Ishikawa (cell line): ENCODE data around the gene ARMH4.

Experiments used
- CEBPB ChIP-seq: IDR thresholded peaks from 2 replicates; pipeline ENCODE4 v1.6.1; 2012
- CREB1 ChIP-seq: IDR thresholded peaks from 2 replicates; pipeline ENCODE4 v1.6.1; 2012; ENCODE audit warnings: low read depth
- EGR1 ChIP-seq: IDR thresholded peaks from 2 replicates; pipeline ENCODE4 v1.6.1; 2012
- EP300 ChIP-seq: IDR thresholded peaks from 2 replicates; pipeline ENCODE4 v1.6.1; 2012; ENCODE audit warnings: borderline replicate concordance
- FOXM1 ChIP-seq: IDR thresholded peaks from 2 replicates; pipeline ENCODE4 v1.6.1; 2012; ENCODE audit warnings: low read depth, borderline replicate concordance
- MAX ChIP-seq: IDR thresholded peaks from 2 replicates; pipeline ENCODE4 v1.6.1; 2012
- NFIC ChIP-seq: IDR thresholded peaks from 2 replicates; pipeline ENCODE4 v1.6.1; 2012
- RAD21 ChIP-seq: IDR thresholded peaks from 2 replicates; pipeline ENCODE4 v1.6.1; 2012; ENCODE audit warnings: low read depth
- REST ChIP-seq: IDR thresholded peaks from 2 replicates; pipeline ENCODE4 v1.6.1; 2012; ENCODE audit warnings: low read depth, mild to moderate bottlenecking
- TAF1 ChIP-seq: IDR thresholded peaks from 2 replicates; pipeline ENCODE4 v1.6.1; 2012; ENCODE audit warnings: low read depth, mild to moderate bottlenecking
- TCF12 ChIP-seq: IDR thresholded peaks from 2 replicates; pipeline ENCODE4 v1.6.1; 2012; ENCODE audit warnings: low read depth
- TEAD4 ChIP-seq: IDR thresholded peaks from 2 replicates; pipeline ENCODE4 v1.6.1; 2012
- YY1 ChIP-seq: IDR thresholded peaks from 2 replicates; pipeline ENCODE4 v1.6.1; 2012; ENCODE audit warnings: low read depth
- ZBTB7A ChIP-seq: IDR thresholded peaks from 2 replicates; pipeline ENCODE4 v1.6.1; 2012; ENCODE audit warnings: low read depth
- TF ChIP-seq, protein P1 (sequence below): IDR thresholded peaks from 2 replicates; pipeline ENCODE4 v1.6.1; 2012

ARMH4 gene

DNA sequence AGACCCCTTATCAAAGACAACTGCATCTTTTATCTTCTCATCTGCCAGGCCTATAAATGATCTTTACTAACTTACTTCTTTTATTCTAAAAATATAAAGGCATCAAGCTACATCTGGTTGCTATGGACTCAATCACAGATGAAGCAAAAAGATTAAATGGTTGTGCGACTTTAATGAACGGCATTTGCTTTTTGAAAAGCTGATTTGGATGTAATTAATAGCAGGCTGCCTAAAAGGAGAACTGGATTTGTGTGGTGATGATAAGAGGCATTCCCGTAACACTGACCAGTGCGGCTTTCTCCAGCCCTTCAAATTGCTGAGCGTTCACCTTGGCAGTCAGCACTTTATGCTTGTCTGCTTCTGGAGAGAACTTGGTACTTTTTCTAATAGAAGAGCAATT is 103.8 kb downstream of the ARMH4 start:
- TF ChIP-seq YY1 (no peak), NFIC (no peak), MAX (no peak), TEAD4 (no peak), EP300 (no peak), ZBTB7A (no peak), EGR1 (no peak)
- TF ChIP-seq, protein P1, sequence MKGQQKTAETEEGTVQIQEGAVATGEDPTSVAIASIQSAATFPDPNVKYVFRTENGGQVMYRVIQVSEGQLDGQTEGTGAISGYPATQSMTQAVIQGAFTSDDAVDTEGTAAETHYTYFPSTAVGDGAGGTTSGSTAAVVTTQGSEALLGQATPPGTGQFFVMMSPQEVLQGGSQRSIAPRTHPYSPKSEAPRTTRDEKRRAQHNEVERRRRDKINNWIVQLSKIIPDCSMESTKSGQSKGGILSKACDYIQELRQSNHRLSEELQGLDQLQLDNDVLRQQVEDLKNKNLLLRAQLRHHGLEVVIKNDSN = no peak

- TF ChIP-seq TEAD4 (no peak), MAX (no peak), EGR1 (no peak), TAF1 (no peak), EP300 (no peak), CEBPB (no peak), CREB1 (no peak)
Measured at GRCh38 chr14:58027904-58028303, 124.1 kb downstream of the ARMH4 start.

GRCh38 chr14:58026967-58027366 is 125.0 kb downstream of the ARMH4 start:
- TF ChIP-seq TCF12 (no peak), NFIC (no peak), REST (no peak), CREB1 (no peak), TEAD4 (no peak), EP300 (no peak), ZBTB7A (no peak), CEBPB (no peak), RAD21 (no peak), TAF1 (no peak), YY1 (no peak)
- TF ChIP-seq, protein P1 = no peak

DNA sequence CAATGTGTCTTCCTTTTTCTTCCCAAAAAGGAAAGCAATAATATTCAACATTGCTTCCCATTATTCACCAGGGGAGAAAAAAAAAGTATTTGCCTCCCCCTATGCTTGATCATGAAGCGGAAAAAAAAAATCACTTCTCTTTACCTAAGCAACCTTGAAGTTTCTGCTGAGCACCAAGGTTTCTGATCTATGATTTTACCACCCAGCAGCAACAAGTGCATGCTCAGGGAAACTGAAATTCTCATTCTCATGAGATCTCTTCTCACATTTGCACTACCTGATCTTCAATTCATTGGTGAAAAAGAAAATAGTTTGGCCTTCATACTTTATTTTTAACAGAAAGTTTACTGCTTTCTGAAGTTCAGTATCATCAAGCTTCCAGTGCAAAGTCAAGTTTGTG is 125.8 kb downstream of the ARMH4 start:
- TF ChIP-seq TCF12 (no peak), TEAD4 (no peak)

- TF ChIP-seq REST (no peak), EGR1 (no peak), EP300 (no peak), FOXM1 (no peak), TAF1 (no peak), TEAD4 (no peak), NFIC (no peak), TCF12 (no peak), CEBPB (no peak), RAD21 (no peak), YY1 (no peak), CREB1 (no peak), ZBTB7A (no peak), MAX (no peak)
- TF ChIP-seq, protein P1 = no peak
Measured at GRCh38 chr14:58014778-58015177, 137.2 kb downstream of the ARMH4 start.

GRCh38 chr14:58002618-58003017 is 149.4 kb downstream of the ARMH4 start:
- TF ChIP-seq TCF12 (no peak), MAX (no peak), EGR1 (no peak), EP300 (no peak), RAD21 (no peak), TEAD4 (no peak), REST (no peak)
